Esophagus (tissue), 2 donors: ENCODE measurements around the gene KLK1. TPM values are rescaled to one million over a fixed set of nuclear protein-coding genes. Genes with fewer than 3 reads are reported as not detected.

ENCODE experiments used
- H3K27ac ChIP-seq, 2 donors: one replicate each; pipeline ENCODE4 v1.5.1; 2013; ENCODE audit warnings: low read depth in 2 of 2, mild to moderate bottlenecking in 2 of 2, inconsistent platforms in 1 of 2, low read length in 1 of 2, moderate library complexity in 1 of 2
- H3K27me3 ChIP-seq, 2 donors: one replicate each; pipeline ENCODE4 v1.6.1; 2013; ENCODE audit warnings: low read length in 2 of 2, control low read depth in 1 of 2, mild to moderate bottlenecking in 1 of 2; ENCODE audit not compliant: insufficient read depth in 2 of 2, control insufficient read depth in 1 of 2
- H3K36me3 ChIP-seq, 2 donors: one replicate each; pipeline ENCODE4 v1.6.1; 2013; ENCODE audit warnings: low read length in 1 of 2; ENCODE audit not compliant: control insufficient read depth in 2 of 2, insufficient read depth in 2 of 2
- H3K4me1 ChIP-seq, 2 donors: one replicate each; pipeline ENCODE4 v1.6.1; 2013; ENCODE audit warnings: low read length in 1 of 2; ENCODE audit not compliant: control insufficient read depth in 2 of 2, insufficient read depth in 2 of 2
- H3K4me3 ChIP-seq, 2 donors: one replicate each; pipeline ENCODE4 v1.5.1; 2013; ENCODE audit warnings: low read length in 2 of 2, mild to moderate bottlenecking in 2 of 2, low read depth in 1 of 2, moderate library complexity in 1 of 2
- H3K9me3 ChIP-seq, 2 donors: one replicate each; pipeline ENCODE4 v1.6.1; 2013; ENCODE audit warnings: mild to moderate bottlenecking in 2 of 2, low read depth in 1 of 2, low read length in 1 of 2, moderate library complexity in 1 of 2; ENCODE audit not compliant: control insufficient read depth in 2 of 2, insufficient read depth in 1 of 2
- WGBS, 2 donors: extraction: QIAGEN DNeasy Blood & Tissue Kit; methylation state at CpG; one replicate each; pipeline ENCODE4 v1.1.7; 2013; 5-methylcytosine and 5-hydroxymethylcytosine counted together
- polyA plus RNA-seq, 2 donors: library from polyadenylated mRNA; stranded (reverse); fragments of 200-250 nt; gene quantifications; one replicate each; pipeline ENCODE4 v1.2.3, GENCODE V29; 2013
- donor health status: healthy with polysubstance abuse.
- donor health status: Bipolar disorder and iron deficiency.

The KLK1 gene
- polyA plus RNA-seq, 2 donors, result 2.0 to 2.8 TPM

- Histone ChIP-seq H3K27me3 (no peaks in the 10 kb centered on the region), H3K9me3 (peaks cover 0 to under 1% of the 10 kb centered on the region in 2 donors), H3K4me3 (no peak overlapping the region), H3K36me3 (no peaks in the 10 kb centered on the region), H3K27ac (no peak overlapping the region), H3K4me1 (peaks cover 0 to 5% of the 10 kb centered on the region in 2 donors)
- WGBS, 2 donors, result 58 to 59% methylated on average over 10 of the region's 10 CpGs
Observed at GRCh38 chr19:50837300-50837699, 13.7 kb upstream of the KLK1 start.

DNA sequence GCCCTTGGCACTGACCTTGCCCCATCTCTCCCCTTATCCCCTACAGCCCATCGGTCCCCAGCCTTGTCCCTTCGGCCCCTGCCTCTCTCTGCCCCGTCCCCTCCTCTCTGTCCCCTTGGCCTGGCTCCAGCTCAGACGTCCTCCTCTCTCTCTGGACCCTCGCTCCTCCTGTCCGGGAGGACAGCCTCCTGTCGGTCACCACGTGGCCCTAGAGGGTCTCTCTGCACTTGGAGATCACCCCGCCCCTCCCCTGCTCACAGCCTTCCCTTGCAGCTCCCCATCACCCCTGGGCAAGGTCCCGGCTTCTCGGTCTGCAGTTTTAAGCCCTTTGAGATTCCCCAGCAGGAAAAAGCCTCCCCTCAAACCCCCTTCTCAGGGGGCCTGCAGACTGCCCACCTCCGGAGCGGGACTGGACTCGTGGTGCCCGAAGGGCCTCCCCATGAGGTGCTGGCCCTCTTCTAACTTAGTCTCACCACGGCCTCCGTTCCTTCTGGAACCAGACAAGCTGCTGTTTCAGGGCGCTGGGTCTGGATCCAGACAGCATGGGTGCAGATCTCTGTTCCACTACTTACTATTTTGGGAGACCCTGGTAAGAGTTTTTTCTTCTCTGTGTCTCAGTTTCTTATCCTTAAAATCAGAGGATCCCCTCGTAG is 13.1 kb upstream of the KLK1 start:
- no peaks in the 10 kb centered on the region for H3K27me3 ChIP-seq
- no peaks in the 10 kb centered on the region for H3K9me3 ChIP-seq
- no peaks in the 10 kb centered on the region for H3K36me3 ChIP-seq
- H3K4me1 ChIP-seq, result peaks cover 0 to 5% of the 10 kb centered on the region in 2 donors
- WGBS, 2 donors, result 32 to 46% methylated on average over 19 of the region's 19 CpGs
- no peak overlapping the region for H3K27ac ChIP-seq
- no peak overlapping the region for H3K4me3 ChIP-seq

DNA sequence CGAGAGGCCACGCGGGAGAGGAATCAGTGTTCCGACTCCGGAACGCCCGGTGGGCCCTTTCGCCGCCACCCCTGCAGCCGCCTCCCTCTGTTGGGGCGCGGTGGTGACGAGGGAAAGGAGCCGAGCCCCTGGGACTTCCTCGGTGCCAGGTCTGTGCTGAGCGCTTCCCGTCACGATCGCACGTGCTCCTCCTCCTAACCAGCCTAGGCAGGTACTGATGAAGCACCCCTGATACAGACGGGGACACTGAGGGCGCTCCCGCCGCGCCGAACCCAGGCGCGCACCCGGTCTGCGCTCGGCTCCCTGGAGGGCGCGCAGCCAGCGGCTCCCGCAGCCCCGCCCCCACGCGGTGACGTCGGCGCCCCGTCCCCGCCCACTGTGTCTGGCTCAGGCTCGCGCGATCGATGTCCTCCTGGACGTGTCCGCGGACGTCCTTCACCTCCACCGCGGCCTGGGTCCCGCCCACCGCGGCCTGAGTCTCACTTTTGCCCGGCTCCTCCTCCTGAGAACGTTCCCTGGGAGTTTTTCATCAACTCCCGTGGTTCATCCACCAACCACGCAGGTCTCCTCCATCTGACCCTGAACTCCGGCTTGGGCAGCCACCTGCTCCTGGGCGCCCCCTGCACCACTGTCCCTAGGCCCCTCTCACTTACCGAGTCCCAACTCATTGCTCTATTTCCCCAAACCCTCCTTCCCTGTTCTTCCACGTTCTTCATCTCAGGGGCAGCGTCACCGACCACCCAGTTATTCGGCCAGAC is 12.4 kb upstream of the KLK1 start:
- WGBS, 2 donors, result 3% methylated on average over 58 to 67 of the region's 67 CpGs
- Histone ChIP-seq H3K27me3 (no peaks in the 10 kb centered on the region), H3K4me3 (peak overlapping the region; percentile 49 to 62), H3K9me3 (no peaks in the 10 kb centered on the region), H3K27ac (no peak overlapping the region), H3K36me3 (no peaks in the 10 kb centered on the region), H3K4me1 (peaks cover 0 to 5% of the 10 kb centered on the region in 2 donors)

GRCh38 chr19:50835103-50835784 is 11.7 kb upstream of the KLK1 start:
- no peaks in the 10 kb centered on the region for H3K36me3 ChIP-seq
- peaks cover 0 to 5% of the 10 kb centered on the region in 2 donors for H3K4me1 ChIP-seq
- H3K9me3 ChIP-seq, result no peaks in the 10 kb centered on the region
- no peak overlapping the region for H3K27ac ChIP-seq
- H3K27me3 ChIP-seq, result no peaks in the 10 kb centered on the region
- WGBS, 2 donors, result 23 to 29% methylated on average over 13 of the region's 13 CpGs
- H3K4me3 ChIP-seq, result peak overlapping the region; percentile 49 to 62

DNA sequence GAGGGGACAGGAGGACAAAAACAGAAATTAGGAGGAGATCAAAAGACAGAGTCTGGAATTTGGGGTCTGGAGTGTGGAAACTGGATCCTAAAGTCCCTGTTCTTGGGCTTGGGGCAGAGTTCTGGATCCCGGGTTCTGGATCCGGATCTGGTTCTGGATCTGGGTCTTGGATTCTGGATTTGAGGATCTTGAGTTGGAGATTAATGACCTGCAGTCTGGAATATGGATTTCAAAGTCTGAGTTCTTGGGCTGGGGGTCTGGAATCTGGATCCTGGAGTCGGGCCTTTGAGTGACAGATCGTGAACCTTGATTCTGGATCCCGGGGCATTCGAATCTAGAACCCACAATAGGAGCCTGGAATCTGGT is 10.2 kb upstream of the KLK1 start:
- Histone ChIP-seq H3K4me3 (no peak overlapping the region), H3K27ac (no peak overlapping the region), H3K27me3 (no peaks in the 10 kb centered on the region), H3K4me1 (peaks cover 0 to 5% of the 10 kb centered on the region in 2 donors), H3K9me3 (no peaks in the 10 kb centered on the region), H3K36me3 (no peaks in the 10 kb centered on the region)
- WGBS, 2 donors, result 95 to 98% methylated on average over 6 of the region's 6 CpGs

DNA sequence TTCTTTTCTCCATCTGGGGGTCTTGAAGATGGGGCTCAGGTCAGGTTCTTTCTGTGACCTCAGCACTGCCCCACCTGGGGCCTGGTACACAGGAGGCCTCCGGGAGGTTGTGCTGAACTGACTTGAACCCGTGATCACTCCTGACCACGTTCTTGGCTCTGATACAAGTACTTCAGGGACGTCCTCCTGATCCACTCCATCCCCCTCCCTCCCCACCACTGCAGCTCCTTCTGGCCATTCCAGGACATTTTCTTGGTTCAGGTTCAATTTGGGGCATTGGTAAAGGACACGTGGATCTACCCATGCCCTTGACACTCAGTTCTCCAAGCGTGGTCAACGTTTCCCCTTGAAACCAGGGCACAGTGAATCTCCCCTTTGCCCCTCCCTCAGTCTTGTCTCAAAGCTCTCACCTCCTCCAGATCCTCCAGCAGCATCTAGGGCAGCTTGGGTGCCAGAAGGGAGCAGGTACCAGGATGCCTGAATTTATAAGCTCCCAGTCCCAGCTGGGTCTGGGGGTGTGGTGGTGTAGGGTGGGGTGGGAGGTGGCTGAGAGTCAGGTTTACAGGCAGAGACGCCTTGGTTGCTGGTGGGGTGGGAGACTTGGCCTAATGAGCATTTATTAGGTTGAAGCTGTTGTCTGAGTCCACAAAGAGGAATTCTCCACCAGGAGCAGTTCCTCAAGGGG is 9.7 kb upstream of the KLK1 start, which contains the start of gene KLK15:
Gene KLK15, minus strand, starts transcription at position 458 of the 685 bp plus-strand sequence. CDS start 2,082 bp downstream, outside the sequence.
- peaks cover 0 to 5% of the 10 kb centered on the region in 2 donors for H3K4me1 ChIP-seq
- no peak within 1 kb of the TSS for H3K4me3 ChIP-seq
- H3K27ac ChIP-seq, result no peak within 1 kb of the TSS
- H3K36me3 ChIP-seq, result no peaks in the 10 kb centered on the region
- 69 to 74% methylated on average over 8 of the region's 8 CpGs for WGBS, 2 donors
- H3K9me3 ChIP-seq, result no peaks in the 10 kb centered on the region
- H3K27me3 ChIP-seq, result no peaks in the 10 kb centered on the region

DNA sequence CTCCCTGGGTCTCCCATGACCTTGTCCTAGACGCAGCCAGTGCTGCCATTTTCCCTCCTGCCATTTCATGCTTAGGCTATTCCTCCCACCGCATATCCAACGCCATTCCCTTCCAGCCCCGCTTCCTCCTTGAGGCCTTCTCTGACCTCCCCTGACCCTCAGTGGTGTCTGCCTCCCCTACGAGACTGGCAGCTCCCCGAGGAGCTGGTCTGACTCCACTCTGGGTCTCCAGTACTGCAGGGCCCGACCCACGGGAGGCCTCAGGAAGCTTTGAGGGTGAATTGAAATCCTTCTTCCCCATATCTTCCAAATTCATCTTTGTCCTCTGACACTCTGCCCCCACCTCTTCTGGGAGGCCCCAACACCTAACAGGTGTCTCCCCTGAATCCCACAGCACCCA is 9.1 kb upstream of the KLK1 start:
- H3K4me3 ChIP-seq, result no peak overlapping the region

DNA sequence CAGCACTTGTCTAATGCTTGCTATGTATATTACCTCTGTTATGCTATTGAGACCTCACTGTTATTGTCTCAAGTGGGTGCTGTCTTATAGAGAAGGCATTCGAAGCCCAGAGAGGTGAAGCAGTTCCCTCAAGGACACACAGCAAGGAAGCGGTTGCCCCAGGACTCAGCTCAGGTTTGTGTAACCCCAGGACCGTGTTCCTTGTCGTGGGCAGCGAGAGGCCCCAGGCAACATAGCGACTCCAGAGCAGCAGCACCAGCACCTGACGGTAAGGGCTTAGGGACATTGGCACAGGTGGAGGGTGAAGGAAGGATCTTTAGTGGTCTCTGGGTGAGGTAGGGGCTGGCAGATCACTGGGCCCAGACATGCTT is 7.4 kb upstream of the KLK1 start:
- H3K27ac ChIP-seq, result no peak overlapping the region
- H3K9me3 ChIP-seq, result peaks cover 0 to 2% of the 10 kb centered on the region in 2 donors
- H3K4me1 ChIP-seq, result peaks cover 0 to under 1% of the 10 kb centered on the region in 2 donors
- H3K4me3 ChIP-seq, result no peak overlapping the region
- no peaks in the 10 kb centered on the region for H3K36me3 ChIP-seq
- H3K27me3 ChIP-seq, result no peaks in the 10 kb centered on the region
- 69 to 74% methylated on average over 7 of the region's 7 CpGs for WGBS, 2 donors

More for the DNA sequence above, 9.1 kb upstream of the KLK1 start:
- no peaks in the 10 kb centered on the region for H3K36me3 ChIP-seq
- H3K9me3 ChIP-seq, result no peaks in the 10 kb centered on the region
- no peak overlapping the region for H3K27ac ChIP-seq
- no peaks in the 10 kb centered on the region for H3K27me3 ChIP-seq
- H3K4me1 ChIP-seq, result peaks cover 0 to 5% of the 10 kb centered on the region in 2 donors
- WGBS, 2 donors, result 89% methylated on average over 8 of the region's 8 CpGs

DNA sequence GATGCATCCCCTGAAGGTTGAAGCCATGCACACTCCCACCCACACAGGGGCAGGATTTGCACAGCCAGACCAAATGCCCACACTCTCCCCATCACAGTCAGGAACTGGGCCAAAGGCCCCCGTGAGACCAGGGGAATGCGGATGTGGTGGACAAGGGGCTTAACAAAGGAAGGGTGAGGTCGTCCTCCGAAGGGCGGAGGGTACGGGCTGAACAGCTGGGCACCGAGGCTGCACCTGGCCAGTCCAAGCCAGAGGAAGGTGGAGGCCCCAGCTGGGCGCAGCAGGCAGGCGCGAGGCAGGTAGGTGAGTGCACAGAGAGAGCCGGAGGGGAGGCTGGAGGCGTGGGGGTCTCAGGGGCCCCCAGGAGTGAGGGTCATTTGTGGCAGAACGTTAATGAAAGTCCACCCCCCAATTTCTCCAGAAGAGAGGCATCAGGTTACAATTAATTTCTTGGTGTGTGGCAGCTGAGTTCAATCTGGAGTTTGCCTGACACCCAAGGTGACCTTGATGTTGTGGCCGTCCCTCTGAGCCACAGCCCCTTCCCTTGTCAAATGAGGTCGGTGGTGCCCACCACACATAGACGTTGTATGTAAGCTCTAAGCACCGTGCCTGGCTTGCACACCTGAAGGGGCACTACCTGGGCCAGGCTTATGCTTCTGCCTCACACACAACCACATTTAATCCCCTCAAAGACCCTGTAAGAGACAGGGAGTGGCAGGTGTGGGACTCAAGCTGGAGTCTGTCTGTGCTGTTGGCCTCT is 6.9 kb upstream of the KLK1 start:
- no peak overlapping the region for H3K27ac ChIP-seq
- H3K9me3 ChIP-seq, result peaks cover 0 to 2% of the 10 kb centered on the region in 2 donors
- H3K36me3 ChIP-seq, result no peaks in the 10 kb centered on the region
- H3K27me3 ChIP-seq, result no peaks in the 10 kb centered on the region
- H3K4me1 ChIP-seq, result no peaks in the 10 kb centered on the region
- no peak overlapping the region for H3K4me3 ChIP-seq
- 44 to 50% methylated on average over 17 of the region's 17 CpGs for WGBS, 2 donors
